Measurements from ENCODE around the gene SUN1.

The SUN1 gene

DNA sequence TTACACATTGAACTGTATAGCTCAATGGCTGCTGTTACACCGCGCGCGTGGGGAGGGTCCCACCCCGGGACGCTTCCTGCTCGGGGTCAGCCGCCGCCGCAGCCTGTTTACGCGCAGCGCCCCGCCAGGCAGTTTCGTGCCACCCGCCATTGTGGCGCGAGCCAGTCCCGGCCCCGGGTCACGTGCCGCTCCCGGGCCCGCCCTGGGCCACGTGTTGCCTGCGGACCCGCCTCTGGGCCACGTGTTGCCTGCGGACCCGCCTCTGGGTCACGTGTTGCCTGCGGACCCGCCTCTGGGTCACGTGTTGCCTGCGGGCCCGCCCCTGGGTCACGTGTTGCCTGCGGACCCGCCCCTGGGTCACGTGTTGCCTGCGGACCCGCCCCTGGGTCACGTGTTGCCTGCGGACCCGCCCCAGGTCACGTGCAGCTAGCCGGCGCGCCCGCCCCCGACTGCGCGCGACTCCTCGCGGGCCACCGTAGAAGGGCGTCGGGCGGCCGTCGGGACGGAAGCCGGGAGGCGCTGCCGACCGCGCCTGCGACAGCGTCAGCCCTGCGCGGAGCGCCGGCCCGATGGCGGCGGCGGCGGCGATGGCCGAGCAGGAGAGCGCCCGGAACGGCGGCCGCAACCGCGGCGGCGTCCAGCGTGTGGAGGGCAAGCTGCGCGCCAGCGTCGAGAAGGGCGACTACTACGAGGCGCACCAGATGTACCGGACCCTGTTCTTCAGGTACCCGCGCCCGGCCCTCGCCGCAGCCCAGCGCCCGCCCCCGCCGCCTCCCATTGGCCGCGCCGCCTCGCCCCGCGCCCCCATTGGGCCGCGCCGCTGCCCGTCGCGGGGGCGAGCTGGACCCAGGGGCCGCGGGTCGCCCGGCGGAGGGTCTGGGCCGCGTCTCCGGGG lies 44.0 kb downstream of the SUN1 start, which contains the start of gene GET4:
Gene GET4, plus strand, starts transcription at position 478 of the 895 bp plus-strand sequence. Its CDS starts 92 bp downstream, at position 570.
- peak; percentile 90 to 95 for DNase-seq (ENCODE audit: low read depth in 2 of 2)

DNA sequence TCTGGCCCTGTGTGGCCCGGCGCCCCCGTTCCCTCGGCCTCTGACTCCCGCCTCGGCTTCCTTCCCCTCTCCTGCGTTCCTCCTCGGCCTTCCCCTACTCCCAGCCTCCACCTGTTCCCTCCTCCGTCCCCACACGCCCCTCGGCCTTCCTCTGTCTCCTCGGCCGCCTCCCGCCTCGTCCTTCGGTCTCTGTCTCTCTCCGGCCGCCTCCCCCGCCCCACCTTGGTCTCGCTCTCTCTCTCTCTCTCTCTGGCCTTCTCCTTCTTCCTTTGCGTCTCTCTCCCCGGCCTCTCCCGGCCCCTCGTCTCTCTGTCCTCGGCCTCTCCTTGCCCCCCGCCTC lies 44.7 kb downstream of the SUN1 start:
- no peak for DNase-seq (ENCODE audit: low read depth in 2 of 2)

DNA sequence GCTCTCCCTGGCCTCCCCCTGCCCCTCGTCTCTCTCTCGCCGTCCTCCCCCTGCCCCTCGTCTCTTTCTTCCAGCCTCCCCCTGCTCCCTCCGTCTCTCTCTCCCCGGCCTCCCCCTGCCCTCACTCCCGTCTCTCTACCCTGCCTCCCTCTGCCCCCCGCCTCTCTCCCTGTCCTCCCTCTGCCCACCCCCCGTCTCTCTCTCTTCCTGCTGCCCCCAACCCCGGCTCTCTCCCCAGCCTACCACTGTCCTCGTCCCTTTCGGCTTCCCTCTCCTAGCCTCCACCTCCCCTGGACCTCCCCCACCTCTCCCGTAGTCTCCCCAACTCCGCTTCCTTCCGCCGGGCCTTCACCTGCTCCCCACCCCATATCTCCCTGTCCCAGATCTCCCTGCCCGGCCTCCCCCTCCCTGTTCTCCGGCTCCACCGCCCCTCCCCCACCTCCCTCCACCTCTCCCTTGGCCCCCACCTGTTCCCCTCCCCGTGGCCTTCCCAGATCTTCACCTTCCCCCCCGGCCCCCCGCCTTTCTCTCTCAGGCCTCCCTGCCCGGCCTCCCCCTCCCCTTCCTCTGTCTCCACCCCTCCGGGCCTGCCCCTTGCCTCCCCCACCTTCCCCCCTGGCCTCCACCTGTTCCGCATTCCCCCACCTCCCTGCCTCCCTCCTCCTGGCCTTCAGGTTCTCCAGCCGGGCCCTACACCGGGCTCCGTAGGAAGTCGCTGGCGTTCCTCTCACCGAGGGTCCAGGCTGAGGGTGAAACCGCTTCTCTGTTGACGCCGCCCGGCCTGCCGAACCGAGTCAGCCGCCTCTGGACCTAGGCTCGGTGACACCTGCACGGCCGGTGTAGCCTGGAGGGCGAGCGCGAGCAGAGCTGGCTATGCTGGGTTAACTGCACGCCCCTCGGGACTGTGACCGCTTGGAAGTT lies 45.3 kb downstream of the SUN1 start:
- DNase-seq (ENCODE audit: low read depth in 2 of 2), result no peak

GRCh38 chr7:879093-879492 lies 46.8 kb downstream of the SUN1 start:
- DNase-seq (ENCODE audit: low read depth in 2 of 2), result no peak

- no peak for DNase-seq (ENCODE audit: low read depth in 2 of 2)
These were observed 47.4 kb downstream of the SUN1 start for GRCh38 chr7:879706-880105.

DNA sequence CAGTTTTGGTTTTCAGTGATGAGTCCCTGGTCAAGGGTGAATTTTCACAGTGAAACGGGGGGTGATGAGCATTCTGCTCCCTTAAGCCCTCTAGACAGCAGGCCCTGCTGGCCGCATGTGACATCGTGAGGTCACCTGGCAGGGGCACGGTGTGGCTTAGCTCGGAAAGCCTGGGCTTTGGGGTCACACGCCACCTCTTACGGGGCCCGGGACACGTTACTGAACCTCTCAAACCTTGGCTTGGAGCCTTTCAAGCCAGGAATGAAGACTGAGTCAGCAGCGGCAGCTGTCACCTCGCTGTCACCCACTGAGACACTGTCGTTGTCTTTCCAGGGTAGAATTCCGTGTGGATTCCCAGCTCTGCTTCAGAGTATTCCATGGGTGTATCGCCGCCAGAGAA lies 48.2 kb downstream of the SUN1 start:
- DNase-seq (ENCODE audit: low read depth in 2 of 2), result no peak

DNA sequence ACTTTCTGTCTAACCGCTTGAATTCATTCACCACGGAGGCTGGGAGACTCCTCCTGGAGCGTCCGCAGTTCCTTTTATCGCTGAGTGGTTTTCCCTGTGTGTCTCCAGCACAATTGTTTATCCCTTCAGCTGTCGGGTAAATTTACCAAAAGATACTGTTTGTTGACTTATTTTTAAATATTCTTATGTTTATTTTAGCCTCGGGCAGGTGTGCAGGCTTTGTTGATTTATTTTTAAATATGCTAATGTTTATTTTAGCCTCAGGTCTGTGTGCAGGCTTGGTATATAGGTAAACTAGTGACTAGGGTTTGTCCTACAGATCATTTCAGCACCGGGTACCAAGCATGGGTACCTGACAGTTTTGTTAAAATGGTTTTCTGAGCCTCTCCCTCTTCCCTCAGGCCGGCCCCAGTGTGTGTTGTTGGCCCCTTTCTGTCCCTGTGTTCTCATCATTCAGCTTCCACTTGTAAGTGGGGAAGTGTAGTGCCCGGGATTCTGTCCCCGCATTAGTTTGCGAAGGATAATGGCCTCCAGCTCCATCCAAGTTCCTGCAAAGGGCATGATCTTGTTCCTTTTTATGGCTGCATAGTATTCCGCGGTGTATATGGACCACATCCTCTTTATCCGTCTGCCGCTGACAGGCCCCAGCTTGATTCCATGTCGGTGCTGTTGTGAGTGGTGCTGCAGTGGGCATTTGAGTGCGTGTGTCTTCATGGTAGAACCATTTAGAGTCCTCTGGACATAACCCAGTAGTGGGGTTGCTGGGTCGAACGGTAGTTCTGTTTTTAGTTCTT lies 49.4 kb downstream of the SUN1 start:
- no peak for DNase-seq (ENCODE audit: low read depth in 2 of 2)

DNA sequence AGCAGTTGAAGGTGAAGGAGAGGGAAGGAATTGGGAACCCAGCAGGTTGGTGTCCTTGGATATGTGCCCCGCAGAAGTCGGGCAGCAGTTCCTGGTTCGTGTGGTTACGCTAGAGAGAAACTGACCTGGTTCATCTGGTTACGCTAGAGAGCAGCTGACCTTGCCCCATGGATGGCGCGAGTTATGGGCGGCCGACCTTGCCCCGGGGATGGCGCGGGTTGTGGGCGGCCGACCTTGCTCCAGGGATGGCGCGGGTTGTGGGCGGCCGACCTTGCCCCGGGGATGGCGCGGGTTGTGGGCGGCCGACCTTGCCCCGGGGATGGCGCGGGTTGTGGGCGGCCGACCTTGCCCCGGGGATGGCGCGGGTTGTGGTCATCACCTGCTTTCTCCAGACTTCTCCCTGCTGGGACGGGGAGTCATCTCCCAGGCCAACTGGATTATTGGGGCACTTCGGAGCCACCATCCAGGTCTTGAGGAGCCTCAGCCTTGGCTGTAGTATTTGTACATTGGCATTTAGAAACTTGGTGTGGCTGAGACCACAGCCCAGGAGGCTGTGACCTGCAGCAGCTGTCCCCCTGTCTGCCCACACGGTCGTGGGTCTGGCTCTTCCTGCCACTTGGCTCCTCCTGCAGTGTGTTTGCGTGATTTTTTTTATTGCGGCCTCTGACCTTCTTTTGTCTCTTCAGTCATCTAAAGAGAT lies 50.2 kb downstream of the SUN1 start:
- DNase-seq (ENCODE audit: low read depth in 2 of 2), result no peak

DNA sequence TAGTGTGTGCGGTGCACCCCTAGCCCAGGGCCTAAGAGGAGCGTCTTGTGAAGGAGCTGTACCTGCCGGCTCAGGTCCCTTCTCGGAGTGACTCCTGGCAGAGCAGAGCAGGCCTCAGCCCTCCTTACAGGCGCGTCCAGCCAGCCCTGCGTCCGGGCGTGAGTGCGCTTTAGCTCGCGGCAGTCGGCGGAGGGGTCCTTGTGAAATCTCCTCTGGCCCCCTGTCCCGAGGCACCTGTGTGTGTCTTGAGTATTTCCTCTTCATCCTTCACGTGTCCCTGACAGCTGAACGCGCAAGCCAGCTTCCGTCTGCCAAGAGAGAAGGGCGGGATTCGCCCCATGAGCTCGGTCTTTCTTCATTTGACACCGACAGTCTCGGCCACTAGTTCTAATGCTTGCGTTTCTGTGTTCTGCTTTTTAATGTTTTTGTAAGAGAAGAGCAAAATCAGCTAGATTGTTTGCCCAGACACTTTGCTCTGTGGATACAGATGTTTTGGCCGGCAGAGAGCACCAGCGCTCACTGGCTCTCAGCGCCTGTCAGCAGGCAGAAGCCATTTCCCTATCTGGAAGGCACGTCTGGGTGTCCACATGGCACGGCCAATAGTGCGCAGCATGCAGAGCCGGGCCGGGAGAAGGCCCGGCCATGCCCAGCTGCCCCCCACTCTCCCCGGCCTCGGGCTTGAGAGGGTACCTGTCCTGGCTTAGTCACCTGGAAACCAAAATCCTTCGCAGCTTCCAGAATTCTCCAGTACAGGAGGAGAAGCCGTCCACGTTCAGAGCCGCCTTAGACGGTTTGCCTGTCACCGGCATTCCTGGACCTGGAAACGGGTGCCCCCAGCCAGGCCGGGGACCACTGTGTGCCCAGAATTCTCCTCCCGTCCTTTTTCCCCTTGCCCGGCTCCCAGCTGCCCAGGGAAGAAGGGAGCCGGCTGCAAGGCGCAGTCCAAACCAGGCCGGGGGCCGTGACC lies 51.1 kb downstream of the SUN1 start:
- no peak for DNase-seq (ENCODE audit: low read depth in 2 of 2)

- DNase-seq (ENCODE audit: low read depth in 2 of 2), result no peak
These were observed 52.1 kb downstream of the SUN1 start for GRCh38 chr7:884191-885003.

DNA sequence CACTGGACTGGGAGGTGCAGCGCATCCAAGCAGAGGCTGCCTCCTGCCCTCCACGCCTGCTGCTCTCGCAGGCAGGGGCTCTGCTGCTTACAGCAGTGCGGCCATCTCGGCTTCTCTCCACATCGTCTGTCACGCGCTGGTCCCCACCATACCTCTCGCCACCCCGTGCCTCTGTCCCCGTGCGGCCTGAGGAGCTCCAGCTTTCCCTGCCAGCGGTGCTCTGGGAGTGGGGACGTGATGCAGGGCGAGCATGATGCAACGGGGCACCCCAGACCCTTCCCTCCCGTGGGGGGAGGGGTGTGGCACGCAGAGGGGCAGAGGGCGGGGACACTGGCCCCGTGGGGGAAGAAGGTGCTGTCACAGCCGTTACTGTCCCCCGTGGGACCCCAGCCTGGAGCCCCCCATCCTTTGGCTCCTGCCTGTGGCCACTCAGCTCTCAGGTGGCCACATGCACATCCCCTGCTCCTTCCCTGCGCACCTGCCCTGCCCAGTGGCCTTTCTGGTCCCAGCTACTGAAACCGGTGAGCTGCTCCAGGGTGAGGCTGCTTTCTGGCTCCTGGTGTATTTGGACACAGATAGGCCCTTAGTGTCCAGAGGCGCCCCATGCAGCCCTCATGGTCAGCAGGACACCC lies 53.1 kb downstream of the SUN1 start:
- no peak for DNase-seq (ENCODE audit: low read depth in 2 of 2)

DNA sequence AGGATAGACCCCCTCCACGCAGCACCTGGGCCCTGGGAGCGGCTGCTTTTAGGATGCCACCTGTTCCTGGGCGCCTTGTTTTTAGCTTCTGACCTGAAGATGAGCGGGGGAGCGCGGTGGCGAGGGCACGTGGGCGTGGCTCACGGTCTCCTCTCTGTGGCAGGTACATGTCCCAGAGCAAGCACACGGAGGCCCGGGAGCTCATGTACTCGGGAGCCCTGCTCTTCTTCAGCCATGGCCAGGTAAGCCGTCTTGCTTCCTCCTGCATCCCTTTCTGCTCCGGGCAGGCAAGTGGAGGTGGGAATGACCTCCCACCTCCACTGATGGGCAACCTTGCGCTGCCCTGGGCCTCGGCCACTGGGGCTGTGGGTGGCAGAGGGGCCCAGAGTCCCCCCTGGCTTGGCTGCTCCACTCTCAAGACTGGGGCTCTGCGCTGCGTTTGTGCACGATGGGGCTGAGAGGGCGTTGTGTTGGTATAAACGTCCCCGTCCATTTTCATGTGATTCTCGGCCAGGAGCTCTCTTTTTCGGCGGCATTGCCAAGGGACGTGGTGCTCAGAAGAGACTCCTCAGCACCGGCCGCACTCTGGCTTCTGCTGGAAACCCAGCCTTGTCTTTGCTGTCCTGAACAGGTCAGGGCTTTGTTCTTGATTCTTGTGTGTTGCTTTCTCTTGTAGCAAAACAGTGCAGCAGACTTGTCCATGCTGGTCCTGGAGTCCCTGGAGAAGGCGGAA lies 53.8 kb downstream of the SUN1 start:
- no peak for DNase-seq (ENCODE audit: low read depth in 2 of 2)

GRCh38 chr7:886626-887487 lies 54.6 kb downstream of the SUN1 start:
- no peak for DNase-seq (ENCODE audit: low read depth in 2 of 2)

DNA sequence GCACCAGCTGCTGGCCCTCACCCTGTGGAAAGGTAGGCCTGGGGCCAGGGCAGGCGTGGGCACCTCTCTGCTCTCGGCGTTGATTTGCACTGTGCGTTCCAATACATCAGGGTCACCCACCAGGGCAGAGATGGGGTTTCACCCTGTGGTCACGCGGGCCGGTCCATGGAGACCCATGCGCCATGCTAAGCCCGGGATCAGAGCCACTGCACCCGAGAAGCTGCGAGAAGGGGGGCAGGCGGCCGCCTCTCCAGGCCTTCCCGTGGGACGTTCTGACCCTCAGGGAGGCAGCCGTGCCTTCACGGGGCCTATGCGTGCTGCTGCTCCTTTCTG lies 55.2 kb downstream of the SUN1 start:
- DNase-seq (ENCODE audit: low read depth in 2 of 2), result no peak

DNA sequence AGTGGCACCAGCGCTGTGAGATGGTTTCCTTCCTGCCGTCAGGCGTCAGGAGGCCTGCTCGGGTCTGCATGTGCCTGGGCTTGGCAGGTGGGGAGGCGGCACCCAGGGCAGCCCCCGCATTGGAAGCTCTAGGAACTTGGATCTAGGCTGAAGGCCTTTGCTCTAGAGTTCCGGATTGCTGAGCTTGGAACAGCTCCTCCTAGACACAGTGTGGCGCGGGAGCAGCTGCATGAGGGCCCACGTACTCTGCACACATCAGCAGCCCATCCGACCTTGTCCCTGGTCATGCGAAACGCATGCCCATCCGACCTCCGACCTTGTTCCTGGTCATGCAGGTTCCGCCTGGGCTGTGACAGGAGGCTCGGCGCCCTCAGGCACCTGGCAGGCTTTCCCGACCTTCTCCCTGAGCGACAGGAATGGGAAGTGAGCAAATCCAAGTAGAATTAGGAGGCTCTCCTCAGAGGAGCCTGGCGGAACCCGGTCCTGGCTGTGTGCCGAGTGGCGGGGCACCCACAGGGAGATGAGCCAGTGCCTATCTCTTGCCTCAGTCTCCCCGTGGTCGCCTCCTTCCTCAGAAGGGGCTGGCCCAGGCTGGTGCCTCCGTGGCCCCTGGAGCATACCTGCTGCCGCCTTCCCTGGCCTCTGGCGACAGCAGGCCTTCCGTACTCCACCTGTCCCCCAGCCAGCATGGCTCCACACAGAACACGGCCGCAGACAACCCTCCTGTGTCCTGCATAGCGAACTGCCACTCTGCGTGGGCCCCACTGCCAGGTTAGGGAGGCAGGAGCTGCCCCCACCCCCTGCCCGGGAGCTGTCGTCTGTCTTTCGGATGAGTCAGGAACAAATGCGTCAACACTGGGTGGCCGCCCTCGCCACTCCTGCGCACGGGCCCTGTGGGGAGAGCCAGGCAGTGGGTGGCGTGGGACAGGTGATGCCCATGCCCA lies 56.1 kb downstream of the SUN1 start:
- no peak for DNase-seq (ENCODE audit: low read depth in 2 of 2)

GRCh38 chr7:889025-889390 lies 56.7 kb downstream of the SUN1 start:
- no peak for DNase-seq (ENCODE audit: low read depth in 2 of 2)

All from stimulated activated CD8-positive, alpha-beta memory T cell treated with anti-CD3 and anti-CD28 coated beads, Interleukin-15, amount 100 ng/mL, for 48 hours (primary cell).